HepG2 (cell line): ENCODE results near the gene CTRL. TPM values are rescaled to one million over a fixed set of nuclear protein-coding genes. Genes with fewer than 3 reads are reported as not detected.

Experiments used
- CHD2 ChIP-seq: IDR thresholded peaks from 2 replicates; pipeline ENCODE4 v1.6.1; 2011; ENCODE audit warnings: low read depth, low read length, improper control_type of control experiment
- CHD4 ChIP-seq: fragments of 200-600 bp; sonication (generic); IDR thresholded peaks from 2 replicates; pipeline ENCODE4 v1.7.0; 2017; ENCODE audit warnings: mild to moderate bottlenecking, low read length, borderline replicate concordance
- GPBP1L1 ChIP-seq: sonication (generic); formaldehyde crosslinking; IDR thresholded peaks from 2 replicates; pipeline ENCODE4 v1.5.0; 2020; ENCODE audit warnings: mild to moderate bottlenecking, missing genetic modification reagents
- GTF3A ChIP-seq: sonication (generic); formaldehyde crosslinking; conservative IDR thresholded peaks from 2 replicates; pipeline ENCODE4 v1.4.0; 2020; ENCODE audit warnings: mild to moderate bottlenecking, missing genetic modification reagents
- HNRNPH1 ChIP-seq: fragments of 200-400 bp; formaldehyde crosslinking; optimal IDR thresholded peaks from 2 replicates; pipeline ENCODE3; 2017; ENCODE audit warnings: mild to moderate bottlenecking, low read depth, low read length
- MED13 ChIP-seq: sonication (generic); formaldehyde crosslinking; IDR thresholded peaks from 2 replicates; pipeline ENCODE4 v1.5.0; 2020; ENCODE audit warnings: missing genetic modification reagents
- NCOR1 ChIP-seq: fragments of 200-600 bp; sonication (generic); IDR thresholded peaks from 2 replicates; pipeline ENCODE4 v1.7.0; 2017; ENCODE audit warnings: antibody characterized with exemption, low read length, borderline replicate concordance
- NFRKB ChIP-seq: fragments of 450-650 bp; IDR thresholded peaks from 2 replicates; pipeline ENCODE4 v1.6.1; 2017
- SPEN ChIP-seq: sonication (generic); formaldehyde crosslinking; IDR thresholded peaks from 2 replicates; pipeline ENCODE4 v1.5.1; 2020; ENCODE audit warnings: low read depth, mild to moderate bottlenecking, missing genetic modification reagents
- ZBTB39 ChIP-seq: sonication (generic); formaldehyde crosslinking; IDR thresholded peaks from 2 replicates; pipeline ENCODE4 v1.5.0; 2020; ENCODE audit warnings: missing genetic modification reagents
- ZNF639 ChIP-seq: conservative IDR thresholded peaks from 2 replicates; pipeline ENCODE4 v1.6.1; 2018; ENCODE audit warnings: missing genetic modification reagents
- ZZZ3 ChIP-seq: sonication (generic); formaldehyde crosslinking; IDR thresholded peaks from 2 replicates; pipeline ENCODE4 v1.4.0; 2020; ENCODE audit warnings: missing genetic modification reagents, mild to moderate bottlenecking, borderline replicate concordance
- polyA plus RNA-seq, 8 experiments: library from polyadenylated mRNA; depleted of rRNA in 3 of 8; stranded (reverse) in 7 of 8; unstranded in 1 of 8; fragments of >200 nt; fragmentation: Illumina TruSeq in 4 of 8; extraction: Trizol in 4 of 8; gene quantifications; 2 replicates each; pipeline versions ENCODE4 v1.2.1 to v1.2.3, GENCODE V29; 2011 to 2016; ENCODE audit warnings: low read depth in 4 of 8, missing spikeins in 1 of 8, mixed read lengths in 1 of 8; ENCODE audit not compliant: insufficient read depth in 1 of 8
- total RNA-seq, 5 experiments: library from RNA; depleted of rRNA; stranded (reverse); fragments of >200 nt; fragmentation: Illumina TruSeq; extraction: Trizol; gene quantifications; 2 replicates each; pipeline ENCODE4 v1.2.3, GENCODE V29; 2016; ENCODE audit warnings: low read depth in 1 of 5
- TF ChIP-seq, protein P1 (sequence below): sonication (generic); formaldehyde crosslinking; IDR thresholded peaks from 2 replicates; pipeline ENCODE4 v1.8.0; 2022; ENCODE audit warnings: mild to moderate bottlenecking, missing genetic modification reagents, borderline replicate concordance
- TF ChIP-seq, protein P2 (sequence below): sonication (generic); formaldehyde crosslinking; conservative IDR thresholded peaks from 2 replicates; pipeline ENCODE4 v1.5.0; 2020; ENCODE audit warnings: missing genetic modification reagents
- TF ChIP-seq, protein P3 (sequence below): sonication (generic); formaldehyde crosslinking; IDR thresholded peaks from 2 replicates; pipeline ENCODE4 v1.4.0; 2020; ENCODE audit warnings: low read depth, missing genetic modification reagents

The CTRL gene
- total and polyA plus RNA-seq, 2 of the 13 experiments (the other 11 are each of a cell fraction or from before 2014, with no cell fraction given) = 1.9 to 2.7 TPM

DNA sequence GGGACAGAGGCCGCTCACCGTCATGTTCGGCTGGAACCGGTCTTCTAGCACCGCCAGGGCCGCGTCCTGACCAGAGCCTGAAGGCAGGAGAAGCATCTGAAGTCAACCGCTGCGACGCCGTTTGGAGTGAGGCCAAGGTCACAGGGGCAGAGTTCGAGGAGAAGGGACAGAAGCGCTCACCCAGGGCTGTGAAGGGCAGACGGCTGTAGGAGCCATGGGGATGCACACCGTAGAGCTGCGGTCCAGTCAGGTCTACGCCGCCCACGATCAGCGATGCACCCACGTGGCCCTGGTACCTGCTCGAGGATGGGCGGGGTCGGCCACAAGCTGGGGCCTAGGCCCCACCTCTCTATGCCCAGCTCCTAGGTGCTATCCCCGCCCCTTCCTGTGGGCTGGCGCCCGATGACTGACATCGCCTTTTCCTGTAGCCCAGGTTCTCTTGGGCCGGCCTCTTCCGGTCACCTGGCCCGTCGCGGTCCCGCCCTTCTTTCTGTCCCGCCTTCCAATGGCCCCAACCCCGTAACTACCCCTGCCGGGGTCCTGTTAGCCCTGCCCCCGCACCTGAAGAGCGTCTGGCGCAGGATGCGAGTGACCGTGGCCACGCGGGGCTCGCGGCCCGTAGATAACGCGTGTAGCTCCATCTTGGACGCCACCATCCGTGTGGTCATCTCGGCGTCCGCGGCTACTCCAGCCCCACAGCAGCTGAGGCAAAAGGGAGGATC lies 3.9 kb upstream of the CTRL start (continued):
- TF ChIP-seq, protein P1, sequence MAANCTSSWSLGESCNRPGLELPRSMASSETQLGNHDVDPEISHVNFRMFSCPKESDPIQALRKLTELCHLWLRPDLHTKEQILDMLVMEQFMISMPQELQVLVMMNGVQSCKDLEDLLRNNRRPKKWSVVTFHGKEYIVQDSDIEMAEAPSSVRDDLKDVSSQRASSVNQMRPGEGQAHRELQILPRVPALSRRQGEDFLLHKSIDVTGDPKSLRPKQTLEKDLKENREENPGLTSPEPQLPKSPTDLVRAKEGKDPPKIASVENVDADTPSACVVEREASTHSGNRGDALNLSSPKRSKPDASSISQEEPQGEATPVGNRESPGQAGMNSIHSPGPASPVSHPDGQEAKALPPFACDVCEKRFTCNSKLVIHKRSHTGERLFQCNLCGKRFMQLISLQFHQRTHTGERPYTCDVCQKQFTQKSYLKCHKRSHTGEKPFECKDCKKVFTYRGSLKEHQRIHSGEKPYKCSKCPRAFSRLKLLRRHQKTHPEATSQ (CRISPR knock-in tag) = peak; percentile 86; the same call in 1 of the 2 replicates
- no peak for TF ChIP-seq CHD2
- TF ChIP-seq HNRNPH1 = no peak
- TF ChIP-seq, protein P2, sequence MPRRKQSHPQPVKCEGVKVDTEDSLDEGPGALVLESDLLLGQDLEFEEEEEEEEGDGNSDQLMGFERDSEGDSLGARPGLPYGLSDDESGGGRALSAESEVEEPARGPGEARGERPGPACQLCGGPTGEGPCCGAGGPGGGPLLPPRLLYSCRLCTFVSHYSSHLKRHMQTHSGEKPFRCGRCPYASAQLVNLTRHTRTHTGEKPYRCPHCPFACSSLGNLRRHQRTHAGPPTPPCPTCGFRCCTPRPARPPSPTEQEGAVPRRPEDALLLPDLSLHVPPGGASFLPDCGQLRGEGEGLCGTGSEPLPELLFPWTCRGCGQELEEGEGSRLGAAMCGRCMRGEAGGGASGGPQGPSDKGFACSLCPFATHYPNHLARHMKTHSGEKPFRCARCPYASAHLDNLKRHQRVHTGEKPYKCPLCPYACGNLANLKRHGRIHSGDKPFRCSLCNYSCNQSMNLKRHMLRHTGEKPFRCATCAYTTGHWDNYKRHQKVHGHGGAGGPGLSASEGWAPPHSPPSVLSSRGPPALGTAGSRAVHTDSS = peak; percentile 74; the same call in 1 of the 2 replicates
- TF ChIP-seq MED13 = peak; percentile 91
- TF ChIP-seq ZZZ3 (CRISPR knock-in tag) = peak; percentile 71
- TF ChIP-seq NCOR1 = peak; percentile 30; the same call in 1 of the 2 replicates
- TF ChIP-seq NFRKB = no peak
- no peak for TF ChIP-seq CHD4
- TF ChIP-seq ZBTB39 (CRISPR knock-in tag) = 0 out of 2 replicates have a peak, but pooled peaks have one; percentile 7
- TF ChIP-seq, protein P3, sequence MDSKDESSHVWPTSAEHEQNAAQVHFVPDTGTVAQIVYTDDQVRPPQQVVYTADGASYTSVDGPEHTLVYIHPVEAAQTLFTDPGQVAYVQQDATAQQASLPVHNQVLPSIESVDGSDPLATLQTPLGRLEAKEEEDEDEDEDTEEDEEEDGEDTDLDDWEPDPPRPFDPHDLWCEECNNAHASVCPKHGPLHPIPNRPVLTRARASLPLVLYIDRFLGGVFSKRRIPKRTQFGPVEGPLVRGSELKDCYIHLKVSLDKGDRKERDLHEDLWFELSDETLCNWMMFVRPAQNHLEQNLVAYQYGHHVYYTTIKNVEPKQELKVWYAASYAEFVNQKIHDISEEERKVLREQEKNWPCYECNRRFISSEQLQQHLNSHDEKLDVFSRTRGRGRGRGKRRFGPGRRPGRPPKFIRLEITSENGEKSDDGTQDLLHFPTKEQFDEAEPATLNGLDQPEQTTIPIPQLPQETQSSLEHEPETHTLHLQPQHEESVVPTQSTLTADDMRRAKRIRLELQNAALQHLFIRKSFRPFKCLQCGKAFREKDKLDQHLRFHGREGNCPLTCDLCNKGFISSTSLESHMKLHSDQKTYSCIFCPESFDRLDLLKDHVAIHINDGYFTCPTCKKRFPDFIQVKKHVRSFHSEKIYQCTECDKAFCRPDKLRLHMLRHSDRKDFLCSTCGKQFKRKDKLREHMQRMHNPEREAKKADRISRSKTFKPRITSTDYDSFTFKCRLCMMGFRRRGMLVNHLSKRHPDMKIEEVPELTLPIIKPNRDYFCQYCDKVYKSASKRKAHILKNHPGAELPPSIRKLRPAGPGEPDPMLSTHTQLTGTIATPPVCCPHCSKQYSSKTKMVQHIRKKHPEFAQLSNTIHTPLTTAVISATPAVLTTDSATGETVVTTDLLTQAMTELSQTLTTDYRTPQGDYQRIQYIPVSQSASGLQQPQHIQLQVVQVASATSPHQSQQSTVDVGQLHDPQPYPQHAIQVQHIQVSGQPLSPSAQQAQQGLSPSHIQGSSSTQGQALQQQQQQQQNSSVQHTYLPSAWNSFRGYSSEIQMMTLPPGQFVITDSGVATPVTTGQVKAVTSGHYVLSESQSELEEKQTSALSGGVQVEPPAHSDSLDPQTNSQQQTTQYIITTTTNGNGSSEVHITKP (CRISPR knock-in tag) = no peak
- TF ChIP-seq GPBP1L1 = no peak
- peak; percentile 41; the same call in 1 of the 2 replicates for TF ChIP-seq ZNF639
- peak; percentile 73; the same call in 1 of the 2 replicates for TF ChIP-seq SPEN (CRISPR knock-in tag)
- TF ChIP-seq GTF3A (CRISPR knock-in tag) = peak; percentile 96
